Anterior cingulate cortex (tissue), 58 donors: ENCODE results near the gene AVPI1.
A peak's percentile ranks its signal among the peaks of the same experiment; 100 is the strongest.
"Not testable (repeated sequence)": the region's sequence is repeated elsewhere in the genome, so short reads cannot be mapped to it uniquely, and the experiment has no call there.

Source experiments
- DNase-seq, 58 donors: peaks; one replicate each; lab custom pipeline; 2025; lab: John Stamatoyannopoulos, UW

Gene AVPI1

GRCh38 chr10:97643441-97643985 lies 43.5 kb downstream of the AVPI1 start:
- no peak for DNase-seq

DNA sequence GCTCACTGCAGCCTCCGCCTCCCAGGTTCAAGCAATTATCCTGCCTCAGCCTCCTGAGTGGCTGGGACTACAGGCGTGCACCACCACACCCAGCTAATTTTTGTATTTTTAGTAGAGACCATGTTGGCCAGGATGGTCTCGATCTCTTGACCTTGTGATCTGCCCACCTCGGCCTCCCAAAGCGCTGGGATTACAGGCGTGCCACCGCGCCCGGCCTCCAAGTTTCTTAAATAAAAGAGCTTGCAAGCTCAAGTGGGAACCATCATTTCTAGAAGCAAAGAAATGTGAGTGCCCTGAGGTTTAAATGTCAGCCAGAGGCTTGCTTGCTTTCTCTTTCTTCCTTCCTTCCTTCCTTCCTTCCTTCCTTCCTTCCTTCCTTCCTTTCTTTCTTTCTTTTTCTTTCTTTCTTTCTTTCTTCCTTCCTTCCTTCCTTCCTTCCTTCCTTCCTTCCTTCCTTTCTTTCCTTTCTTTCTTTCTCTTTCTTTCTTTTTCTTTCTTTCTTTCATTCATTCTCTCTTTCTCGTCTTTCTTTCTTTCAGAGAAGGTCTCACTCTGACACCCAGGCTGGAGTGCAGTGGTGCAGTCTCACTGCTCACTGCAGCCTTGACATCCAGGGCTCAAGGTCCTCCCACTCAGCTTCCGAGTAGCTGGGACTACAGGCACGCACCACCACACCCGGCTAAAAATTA lies 44.4 kb downstream of the AVPI1 start:
- not testable (repeated sequence) for DNase-seq

DNA sequence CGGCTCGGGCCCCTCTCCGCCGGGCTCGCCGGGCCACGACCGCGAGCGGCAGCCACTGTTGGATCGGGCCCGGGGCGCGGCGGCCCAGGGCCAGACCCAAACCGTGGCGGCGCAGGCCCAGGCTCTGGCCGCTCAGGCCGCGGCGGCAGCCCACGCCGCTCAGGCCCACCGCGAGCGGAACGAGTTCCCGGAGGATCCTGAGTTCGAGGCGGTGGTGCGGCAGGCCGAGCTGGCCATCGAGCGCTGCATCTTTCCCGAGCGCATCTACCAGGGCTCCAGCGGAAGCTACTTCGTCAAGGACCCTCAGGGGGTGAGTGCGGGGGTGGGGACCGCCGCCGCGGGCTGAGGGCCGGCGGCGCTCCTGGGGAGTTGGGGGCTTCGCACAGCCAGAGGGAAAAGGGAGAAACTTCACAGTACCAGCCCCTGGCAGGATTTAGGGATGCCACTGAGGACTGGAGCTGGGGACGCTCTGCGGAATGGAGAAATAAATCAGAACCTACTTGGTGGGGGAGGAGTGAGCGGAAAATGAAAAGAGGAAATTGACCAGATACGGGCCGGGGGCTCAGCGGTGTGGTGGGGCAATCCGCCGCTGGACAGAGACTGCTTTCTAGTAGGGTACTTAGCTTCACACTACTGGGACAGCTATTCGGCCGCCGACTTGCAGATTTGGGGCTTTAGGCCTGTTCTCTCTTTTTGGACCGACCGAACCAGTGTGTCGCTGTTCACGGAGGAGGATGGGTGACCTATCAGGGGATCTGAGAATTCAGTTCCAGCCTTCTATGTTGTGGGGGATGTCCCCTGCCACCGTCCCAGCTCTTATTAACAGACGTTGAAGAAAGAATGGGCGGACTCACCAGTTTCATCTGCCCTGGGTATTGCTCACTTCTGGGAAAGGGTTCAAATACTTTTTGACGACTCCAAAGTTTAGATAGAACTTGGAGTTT lies 45.9 kb downstream of the AVPI1 start:
- peak in 22 of 58 donors; percentile 3 to 60 (median 21) for DNase-seq

GRCh38 chr10:97640174-97640867 lies 46.7 kb downstream of the AVPI1 start, which contains the start of gene PI4K2A:
Gene PI4K2A (plus strand): TSS chr10:97640671. CDS start chr10:97640743, 72 bp downstream.
- peak; percentile 92 to 99 (median 98) for DNase-seq

DNA sequence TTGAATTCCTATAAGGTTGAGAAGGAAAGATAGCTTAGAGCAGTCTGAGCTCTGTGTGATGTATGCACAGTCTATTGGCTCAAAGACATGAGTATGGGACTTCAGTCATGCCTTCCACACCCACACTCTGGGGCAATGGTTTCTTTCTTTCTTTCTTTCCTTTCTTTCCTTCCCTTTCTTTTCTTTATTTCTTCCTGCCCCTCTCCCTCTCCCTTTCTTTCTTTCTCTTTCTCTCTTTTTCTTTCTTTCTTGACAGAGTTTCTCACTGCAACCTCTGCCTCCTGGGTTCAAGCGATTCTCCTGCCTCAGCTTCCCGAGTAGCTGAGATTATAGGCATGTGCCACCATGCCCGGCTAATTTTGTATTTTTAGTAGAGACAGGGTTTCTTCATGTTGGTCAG lies 48.0 kb downstream of the AVPI1 start:
- not testable (repeated sequence) for DNase-seq

- DNase-seq: no peak
Measured at GRCh38 chr10:97635577-97635976, 51.5 kb downstream of the AVPI1 start.

DNA sequence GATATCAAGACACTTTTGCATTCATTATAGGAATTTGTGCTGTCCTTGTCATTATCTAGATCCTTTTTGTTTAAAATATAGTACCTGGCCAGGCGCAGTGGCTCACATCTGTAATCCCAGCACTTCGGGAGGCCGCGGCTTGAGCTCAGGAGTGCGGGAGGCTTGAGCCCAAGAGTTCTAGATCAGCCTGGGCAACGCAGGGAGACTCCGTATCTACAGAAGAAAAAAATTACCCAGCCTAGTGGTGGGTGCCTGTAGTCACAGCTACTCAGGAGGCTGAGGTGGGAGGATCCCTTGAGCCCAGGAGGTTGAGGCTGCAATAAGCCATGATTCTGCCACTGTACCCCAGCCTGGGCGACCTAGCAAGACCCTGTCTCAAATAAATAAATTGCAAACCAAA lies 53.1 kb downstream of the AVPI1 start:
- peak in 1 of 58 donors; percentile 42 for DNase-seq

- DNase-seq: peak; percentile 64 to 96 (median 91)
Measured at GRCh38 chr10:97632949-97633884, 53.8 kb downstream of the AVPI1 start, which contains the start of gene MORN4. Gene MORN4 (minus strand): TSS chr10:97633500. CDS start chr10:97619653, 13,847 bp downstream.

DNA sequence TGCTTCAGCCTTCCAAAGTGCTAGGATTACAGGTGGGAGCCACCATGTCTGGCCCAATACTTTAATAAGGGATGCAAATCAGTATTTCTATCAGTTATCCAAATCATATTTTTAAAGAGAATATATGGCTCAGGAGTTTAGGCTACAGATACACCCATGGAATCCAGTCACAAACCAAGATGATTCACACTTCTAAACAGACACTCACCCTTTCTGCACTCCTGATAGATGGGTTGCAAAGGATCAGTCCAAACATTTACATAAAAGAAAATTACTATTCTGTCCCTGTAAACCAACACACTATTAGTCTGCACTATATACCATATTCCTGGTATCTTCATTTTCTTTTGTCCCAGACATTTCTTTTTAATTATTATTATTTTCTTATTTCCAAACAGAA lies 55.9 kb downstream of the AVPI1 start:
- no peak for DNase-seq

GRCh38 chr10:97629289-97629688 lies 57.8 kb downstream of the AVPI1 start:
- DNase-seq: no peak

DNA sequence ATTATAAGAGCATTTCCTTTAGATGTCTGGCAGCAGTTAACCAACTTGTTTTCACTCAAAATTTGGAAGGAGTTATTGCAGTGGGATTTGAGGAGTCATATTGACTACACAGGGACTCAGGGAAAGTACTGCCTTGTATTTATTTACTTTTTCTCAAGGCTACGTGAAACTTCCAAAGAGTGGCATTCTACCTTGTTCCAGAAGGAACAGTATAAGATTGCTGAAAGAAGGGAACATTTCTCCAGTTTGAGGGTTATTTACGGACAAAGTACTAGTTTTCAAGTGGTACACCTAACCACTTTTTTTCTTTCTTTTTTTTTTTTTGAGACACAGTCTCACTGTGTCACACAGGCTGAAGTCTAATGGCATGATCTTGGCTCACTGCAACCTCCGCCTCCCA lies 58.8 kb downstream of the AVPI1 start:
- DNase-seq: no peak

DNA sequence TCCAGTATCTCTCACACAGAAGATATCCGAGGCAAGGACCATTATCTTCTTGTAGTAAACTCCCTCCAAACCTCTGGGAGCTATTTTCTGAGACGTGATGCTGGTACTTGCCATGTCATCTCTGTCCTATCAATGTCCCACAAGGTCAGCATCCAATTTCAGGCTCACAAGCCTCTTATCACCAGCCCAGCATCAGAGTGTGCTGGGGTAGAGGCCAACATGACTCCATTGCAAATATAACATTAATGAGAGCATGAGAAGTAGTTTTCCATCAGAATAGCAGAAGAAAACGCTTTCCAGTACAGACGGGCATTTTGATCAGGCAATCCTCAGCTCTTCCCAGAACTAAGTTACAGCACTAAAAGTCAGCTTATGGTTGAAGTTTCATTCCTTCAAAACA lies 59.3 kb downstream of the AVPI1 start:
- no peak for DNase-seq
